HG02943 (cell line): ENCODE measurements around the gene TRIP6.

Source experiments
- ATAC-seq: cut with Tn5 transposase; IDR thresholded peaks from one replicate; pipeline ENCODE4 v1.9.1; 2021; ENCODE audit warnings: mild to moderate bottlenecking, low read depth, moderate library complexity; ENCODE audit not compliant: unreplicated experiment

The TRIP6 gene

DNA sequence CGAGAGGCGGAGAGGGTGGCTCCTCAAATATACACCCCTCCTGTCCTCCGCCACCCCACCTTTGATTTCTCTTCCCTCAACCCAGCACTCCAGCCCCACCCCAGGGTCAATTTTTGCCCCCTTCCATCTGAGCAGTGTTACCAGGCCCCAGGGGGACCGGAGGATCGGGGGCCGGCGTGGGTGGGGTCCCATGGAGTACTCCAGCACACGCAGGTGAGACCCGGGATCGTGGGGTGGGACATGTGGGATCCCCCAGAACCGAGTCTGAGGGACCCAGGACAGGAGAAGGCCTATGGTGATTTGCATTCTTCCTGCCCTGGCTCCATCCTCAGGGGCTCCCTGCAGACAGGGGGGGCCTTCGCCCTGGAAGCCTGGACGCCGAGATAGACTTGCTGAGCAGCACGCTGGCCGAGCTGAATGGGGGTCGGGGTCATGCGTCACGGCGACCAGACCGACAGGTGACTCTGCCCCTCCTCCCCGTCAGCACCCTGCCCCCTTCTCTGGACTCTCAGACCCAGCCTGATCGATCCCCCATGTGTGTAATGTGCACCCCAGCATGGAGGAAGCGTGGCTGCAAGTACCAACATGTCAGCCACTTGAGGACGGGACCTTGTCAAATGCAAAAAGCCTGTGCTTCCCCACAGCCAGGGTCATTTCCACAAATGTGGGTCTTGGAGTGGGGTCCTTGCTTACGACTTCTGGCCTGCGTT lies 744 bp downstream of the TRIP6 start:
- no peak for ATAC-seq

GRCh38 chr7:100873599-100874299 lies 6.6 kb downstream of the TRIP6 start:
- no peak for ATAC-seq

- no peak for ATAC-seq
Measured at GRCh38 chr7:100874300-100874576, 7.1 kb downstream of the TRIP6 start.

- ATAC-seq = peak; percentile 76
Measured at GRCh38 chr7:100874577-100875355, 7.6 kb downstream of the TRIP6 start, which contains the start of gene SRRT. SRRT (plus strand) TSS chr7:100875103; CDS start chr7:100875591, 488 bp downstream.

DNA sequence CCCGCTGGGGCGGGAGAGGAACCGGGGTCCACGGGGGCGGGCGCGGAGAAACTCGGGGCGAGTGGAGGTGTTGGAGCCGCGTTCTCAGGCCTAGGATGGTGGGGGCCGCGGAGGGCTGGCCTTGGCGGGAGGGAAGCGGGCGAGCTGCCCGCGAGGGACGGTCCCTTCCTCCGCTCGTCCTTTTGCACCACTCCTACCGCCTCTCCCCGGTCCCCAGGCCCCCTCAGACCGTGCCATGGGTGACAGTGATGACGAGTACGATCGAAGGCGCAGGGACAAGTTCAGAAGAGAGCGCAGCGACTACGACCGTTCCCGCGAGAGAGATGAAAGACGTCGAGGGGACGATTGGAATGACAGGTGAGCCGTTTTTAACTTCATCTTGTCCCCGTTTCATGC lies 8.2 kb downstream of the TRIP6 start:
- ATAC-seq = peak; percentile 23

- ATAC-seq = no peak
Measured at GRCh38 chr7:100878013-100878412, 10.8 kb downstream of the TRIP6 start.

DNA sequence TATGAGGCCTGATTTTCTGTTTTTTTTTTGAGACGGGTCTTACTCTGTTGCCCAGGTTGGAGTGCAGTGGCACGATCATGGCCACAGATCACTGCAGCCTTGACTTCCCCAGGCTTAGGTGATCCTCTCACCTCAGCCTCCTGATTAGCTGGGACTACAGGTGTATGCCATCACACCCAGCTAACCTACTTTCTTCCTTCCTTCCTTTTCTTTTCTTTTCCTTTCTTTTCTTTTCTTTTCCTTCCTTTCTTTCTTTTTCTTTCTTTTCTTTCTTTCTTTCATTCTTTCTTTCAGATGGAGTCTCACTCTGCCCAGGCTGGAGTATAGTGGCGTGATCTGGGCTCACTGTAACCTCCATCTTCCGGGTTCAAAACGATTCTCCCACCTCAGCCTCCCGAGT lies 11.5 kb downstream of the TRIP6 start:
- ATAC-seq = no peak

DNA sequence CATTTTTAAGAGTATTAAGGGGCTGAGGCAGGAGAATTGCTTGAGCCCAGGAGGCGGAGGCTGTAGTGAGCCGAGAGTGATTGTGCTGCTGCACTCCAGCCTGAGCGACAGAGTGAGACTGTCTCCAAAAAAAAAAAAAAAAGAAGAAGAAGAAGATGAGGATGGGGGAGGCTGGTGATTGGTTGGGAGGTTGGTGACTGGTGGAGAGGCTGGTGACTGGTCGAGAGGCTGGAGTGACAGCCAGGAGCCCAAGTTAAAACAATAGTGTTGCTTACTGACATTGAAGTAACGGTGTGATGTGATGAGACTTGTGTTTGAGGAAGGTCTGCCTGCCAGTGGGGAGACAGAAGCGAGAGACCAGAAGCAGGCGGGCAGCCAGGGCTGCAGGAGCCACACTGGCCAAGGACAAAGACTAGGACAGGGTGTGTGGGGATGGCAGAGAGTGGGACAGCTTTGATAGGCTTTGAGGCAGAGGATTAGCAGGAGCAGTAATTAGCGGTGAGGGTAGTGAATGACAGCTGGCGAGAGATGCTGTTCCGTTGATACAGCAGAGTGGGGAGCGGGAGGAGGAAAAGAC lies 12.6 kb downstream of the TRIP6 start:
- ATAC-seq = no peak

DNA sequence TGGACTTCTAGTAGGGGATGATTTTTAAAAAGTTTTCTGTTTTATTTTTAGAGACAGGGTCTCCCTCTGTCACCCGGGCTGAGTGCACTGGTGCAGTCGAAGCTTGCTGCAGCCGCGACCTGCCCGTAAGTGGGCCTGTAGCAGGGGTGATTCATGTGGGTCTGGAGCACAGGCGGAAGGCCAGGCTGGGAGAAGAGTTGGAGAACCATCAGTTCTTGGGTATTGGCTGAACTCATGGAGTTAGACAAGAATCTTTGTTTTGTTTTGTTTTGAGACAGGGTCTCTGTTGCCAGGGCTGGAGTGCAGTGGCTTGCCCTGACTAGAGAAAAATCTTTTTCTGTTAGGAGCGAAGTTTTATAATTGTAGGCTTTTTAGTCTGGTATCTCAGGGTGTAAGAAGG lies 13.5 kb downstream of the TRIP6 start:
- no peak for ATAC-seq

GRCh38 chr7:100881136-100881535 lies 13.9 kb downstream of the TRIP6 start:
- ATAC-seq = no peak

GRCh38 chr7:100882201-100882600 lies 15.0 kb downstream of the TRIP6 start:
- ATAC-seq = no peak

DNA sequence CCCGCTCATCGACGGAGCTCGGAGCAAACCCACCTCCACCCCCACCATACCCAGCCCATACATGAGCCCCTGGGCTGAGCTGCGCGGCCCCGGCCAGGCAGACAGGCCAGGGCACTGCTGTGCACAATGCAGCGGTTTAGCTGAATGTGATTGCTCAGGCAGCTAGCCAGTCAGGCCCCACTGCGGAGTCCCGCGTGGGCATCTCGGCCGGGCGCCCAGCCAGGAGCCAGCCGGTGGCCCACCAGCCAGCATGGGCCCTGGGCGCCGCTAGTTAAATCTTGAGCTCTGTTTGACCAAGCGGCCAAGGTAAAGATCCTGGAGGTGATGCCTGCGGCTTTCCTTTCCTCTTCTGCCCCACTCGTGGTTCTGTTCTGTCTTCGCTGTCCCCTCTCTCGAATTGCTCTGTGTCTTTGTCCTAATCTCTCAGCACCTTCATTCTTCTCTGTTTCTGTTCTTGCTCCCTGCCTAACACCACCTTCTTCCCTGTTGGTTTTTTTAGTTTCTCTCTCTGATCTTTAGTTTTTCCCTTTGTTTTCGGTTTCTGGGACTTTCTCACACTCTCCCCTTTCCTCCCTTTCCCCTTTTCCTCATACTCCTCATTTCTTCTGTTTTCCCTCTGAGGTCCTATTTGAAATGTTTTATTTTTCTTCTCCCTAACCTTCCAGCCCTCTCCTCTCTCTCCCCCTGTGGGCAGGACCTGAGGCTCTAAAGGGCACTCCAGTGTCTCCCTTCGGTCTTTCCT lies 15.8 kb downstream of the TRIP6 start:
- no peak for ATAC-seq

DNA sequence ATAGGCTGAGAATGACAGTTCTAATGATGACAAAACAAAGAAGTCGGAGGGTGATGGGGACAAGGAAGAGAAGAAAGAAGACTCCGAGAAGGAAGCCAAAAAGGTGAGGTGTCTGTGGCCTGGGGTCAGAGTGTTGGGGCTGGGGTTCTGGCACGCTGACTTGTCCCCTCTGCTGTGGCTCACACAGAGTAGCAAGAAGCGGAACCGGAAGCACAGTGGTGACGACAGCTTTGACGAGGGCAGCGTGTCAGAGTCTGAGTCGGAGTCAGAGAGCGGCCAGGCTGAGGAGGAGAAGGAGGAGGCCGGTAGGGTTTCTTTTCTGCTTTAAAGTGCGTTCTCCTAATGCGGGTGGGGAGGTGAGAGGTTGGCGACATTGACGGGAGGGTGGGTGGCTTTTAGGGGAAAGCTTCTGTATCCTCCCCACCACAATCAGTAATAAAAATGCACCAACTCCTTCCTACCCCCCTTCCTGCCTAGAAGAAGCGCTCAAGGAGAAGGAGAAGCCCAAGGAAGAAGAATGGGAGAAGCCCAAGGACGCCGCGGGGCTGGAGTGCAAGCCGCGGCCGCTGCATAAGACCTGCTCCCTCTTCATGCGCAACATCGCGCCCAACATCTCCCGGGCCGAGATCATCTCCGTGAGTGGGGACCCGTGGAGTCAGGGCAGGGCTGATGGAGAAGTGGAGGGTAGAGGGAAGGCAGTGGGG lies 17.7 kb downstream of the TRIP6 start:
- ATAC-seq = no peak

GRCh38 chr7:100885440-100886141 lies 18.4 kb downstream of the TRIP6 start:
- ATAC-seq = no peak

DNA sequence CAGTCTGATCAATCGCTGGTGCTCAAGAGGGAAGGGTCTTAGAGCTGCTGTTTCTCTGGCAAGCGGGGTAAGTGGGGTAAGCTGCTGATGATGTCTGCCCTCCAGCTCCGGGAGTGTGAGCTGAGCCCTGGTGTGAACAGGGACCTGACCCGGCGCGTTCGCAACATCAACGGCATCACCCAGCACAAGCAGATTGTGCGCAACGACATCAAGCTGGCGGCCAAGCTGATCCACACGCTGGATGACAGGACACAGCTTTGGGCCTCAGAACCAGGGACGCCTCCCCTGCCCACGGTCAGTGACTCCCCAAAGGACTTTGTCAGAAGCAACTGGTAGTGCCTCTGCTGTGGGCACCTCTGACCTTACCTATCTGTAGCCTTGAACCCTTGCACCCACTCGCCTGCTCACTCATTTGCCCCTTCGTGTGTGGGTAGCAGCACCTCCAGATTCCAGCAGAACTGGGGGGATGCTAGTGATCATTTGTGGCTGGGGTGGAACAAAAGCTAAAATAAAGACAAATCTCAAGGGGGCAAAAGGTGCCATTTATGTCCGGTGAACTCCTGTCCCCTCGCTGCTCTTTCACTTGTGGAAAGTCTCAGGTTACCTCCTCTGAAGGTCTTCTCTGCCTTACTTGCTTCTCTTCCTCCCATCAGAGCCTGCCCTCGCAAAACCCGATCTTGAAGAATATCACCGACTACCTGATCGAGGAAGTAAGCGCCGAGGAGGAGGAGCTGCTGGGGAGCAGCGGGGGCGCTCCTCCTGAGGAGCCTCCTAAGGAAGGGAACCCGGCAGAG lies 19.2 kb downstream of the TRIP6 start:
- ATAC-seq = no peak

DNA sequence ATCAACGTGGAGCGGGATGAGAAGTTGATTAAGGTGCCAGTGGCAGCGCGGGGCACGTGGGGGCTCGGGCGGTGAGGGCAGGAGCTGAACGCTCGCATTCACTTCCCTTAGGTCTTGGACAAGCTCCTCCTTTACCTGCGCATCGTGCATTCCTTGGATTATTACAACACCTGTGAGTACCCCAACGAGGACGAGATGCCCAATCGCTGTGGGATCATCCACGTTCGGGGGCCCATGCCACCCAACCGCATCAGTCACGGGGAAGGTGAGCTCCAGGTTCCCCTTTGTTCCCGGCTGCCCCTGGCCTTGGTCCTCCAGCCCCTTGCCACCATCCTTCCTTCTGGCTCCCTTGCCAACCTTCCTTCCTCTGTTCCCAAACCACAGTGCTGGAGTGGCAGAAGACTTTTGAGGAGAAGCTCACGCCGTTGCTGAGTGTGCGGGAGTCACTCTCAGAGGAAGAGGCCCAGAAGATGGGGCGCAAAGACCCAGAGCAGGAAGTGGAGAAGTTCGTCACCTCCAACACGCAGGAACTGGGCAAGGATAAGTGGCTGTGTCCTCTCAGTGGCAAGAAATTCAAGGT lies 19.8 kb downstream of the TRIP6 start:
- ATAC-seq = no peak

DNA sequence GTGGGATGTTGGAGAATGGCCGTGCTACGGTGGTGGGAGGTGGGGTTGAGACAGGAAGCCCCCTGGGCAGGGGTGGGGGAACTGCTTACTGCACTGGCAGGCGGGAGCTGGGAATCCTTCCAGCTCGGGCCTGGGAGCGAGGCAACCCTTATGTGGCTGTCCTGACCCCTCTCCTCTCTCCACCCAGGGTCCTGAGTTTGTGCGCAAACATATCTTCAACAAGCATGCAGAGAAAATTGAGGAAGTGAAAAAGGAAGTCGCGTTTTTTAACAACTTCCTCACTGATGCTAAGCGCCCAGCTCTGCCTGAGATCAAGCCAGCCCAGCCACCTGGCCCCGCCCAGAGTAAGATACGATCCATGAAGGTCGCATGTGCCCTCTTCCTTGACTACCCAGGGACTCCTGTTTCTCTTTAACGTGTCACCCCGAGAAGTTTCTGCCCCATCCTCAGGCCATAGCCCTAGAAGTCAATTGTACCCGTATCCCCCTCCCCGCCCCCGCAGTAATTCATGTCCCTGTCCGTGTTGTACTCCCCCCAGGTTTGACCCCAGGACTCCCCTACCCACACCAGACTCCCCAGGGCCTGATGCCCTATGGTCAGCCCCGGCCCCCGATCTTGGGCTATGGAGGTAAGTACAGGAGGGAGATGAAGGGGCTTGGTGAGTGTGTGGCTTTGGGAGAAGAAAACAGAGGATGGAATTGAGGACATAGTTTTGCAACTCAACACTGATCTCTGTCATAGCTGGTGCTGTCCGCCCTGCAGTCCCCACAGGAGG lies 20.5 kb downstream of the TRIP6 start:
- peak; percentile 45 for ATAC-seq
